Measurements from ENCODE around the gene RHOU.

RHOU gene

GRCh38 chr1:228786361-228787129 lies 51.3 kb downstream of the RHOU start:
- peak; percentile 68 for FAIRE-seq

- FAIRE-seq = no peak
These were observed 56.5 kb downstream of the RHOU start for GRCh38 chr1:228791791-228792190.

- FAIRE-seq = no peak
These were observed 57.3 kb downstream of the RHOU start for GRCh38 chr1:228792601-228793000.

GRCh38 chr1:228793032-228793431 lies 57.8 kb downstream of the RHOU start:
- no peak for FAIRE-seq

GRCh38 chr1:228794173-228794572 lies 58.9 kb downstream of the RHOU start:
- no peak for FAIRE-seq

GRCh38 chr1:228794810-228795209 lies 59.5 kb downstream of the RHOU start:
- no peak for FAIRE-seq

- FAIRE-seq = no peak
These were observed 60.3 kb downstream of the RHOU start for GRCh38 chr1:228795596-228795995.
